CD1c-positive myeloid dendritic cell (primary cell): ENCODE data around the gene FAM78B.

Source experiments
- DNase-seq: peaks from one replicate; pipeline ENCODE4 v3.0.0-alpha.2; 2016; ENCODE audit errors: extremely low spot score

The FAM78B gene

GRCh38 chr1:166120281-166120680, 46.5 kb downstream of the FAM78B start:
- DNase-seq = no peak

GRCh38 chr1:166119471-166119965, 47.3 kb downstream of the FAM78B start:
- no peak for DNase-seq

- no peak for DNase-seq
These were observed 49.0 kb downstream of the FAM78B start for GRCh38 chr1:166117776-166118175.

- DNase-seq = no peak
These were observed 50.8 kb downstream of the FAM78B start for GRCh38 chr1:166116026-166116425.

GRCh38 chr1:166114419-166114818, 52.4 kb downstream of the FAM78B start:
- DNase-seq = no peak

GRCh38 chr1:166113630-166114029, 53.2 kb downstream of the FAM78B start:
- no peak for DNase-seq

GRCh38 chr1:166113031-166113430, 53.8 kb downstream of the FAM78B start:
- DNase-seq = no peak

GRCh38 chr1:166112425-166112824, 54.4 kb downstream of the FAM78B start:
- DNase-seq = no peak

- no peak for DNase-seq
These were observed 55.4 kb downstream of the FAM78B start for GRCh38 chr1:166111430-166111829.

- DNase-seq = no peak
These were observed 76.6 kb downstream of the FAM78B start for GRCh38 chr1:166090244-166090643.

GRCh38 chr1:166089804-166090203, 77.0 kb downstream of the FAM78B start:
- DNase-seq = no peak

GRCh38 chr1:166088572-166088955, 78.2 kb downstream of the FAM78B start:
- no peak for DNase-seq

GRCh38 chr1:166087734-166088571, 78.8 kb downstream of the FAM78B start:
- no peak for DNase-seq

- DNase-seq = no peak
These were observed 80.5 kb downstream of the FAM78B start for GRCh38 chr1:166086113-166086883.

- no peak for DNase-seq
These were observed 82.2 kb downstream of the FAM78B start for GRCh38 chr1:166084613-166085012.

GRCh38 chr1:166083887-166084286, 82.9 kb downstream of the FAM78B start:
- no peak for DNase-seq

- DNase-seq = no peak
These were observed 84.2 kb downstream of the FAM78B start for GRCh38 chr1:166082601-166083000.

- DNase-seq = peak; percentile 9
These were observed 85.6 kb downstream of the FAM78B start for GRCh38 chr1:166080967-166081870.

GRCh38 chr1:166080277-166080966, 86.4 kb downstream of the FAM78B start:
- DNase-seq = no peak

GRCh38 chr1:166079276-166079675, 87.5 kb downstream of the FAM78B start:
- no peak for DNase-seq

- DNase-seq = no peak
These were observed 93.3 kb downstream of the FAM78B start for GRCh38 chr1:166073489-166073888.
